Upper lobe of left lung (tissue), 4 donors: Measurements from ENCODE around the gene CLN6.

ENCODE experiments used
- CTCF ChIP-seq, 6 experiments: fragments of 450-650 bp in 4 of 6; fragments of 200-600 bp in 2 of 6; sonication (generic) in 2 of 6; IDR thresholded peaks; one replicate each; pipeline ENCODE4 v1.5.1; 2016 to 2019; ENCODE audit warnings: antibody characterized with exemption in 6 of 6
- EP300 ChIP-seq, 4 donors: sonication (generic); formaldehyde crosslinking; IDR thresholded peaks; one replicate each; pipeline ENCODE4 v1.5.1; 2017; ENCODE audit warnings: antibody characterized with exemption in 4 of 4, control low read depth in 2 of 4
- POLR2A ChIP-seq, 4 donors: fragments of 450-650 bp; IDR thresholded peaks; one replicate each; pipeline ENCODE4 v1.5.1; 2016 to 2017; ENCODE audit warnings: antibody characterized with exemption in 4 of 4, mild to moderate bottlenecking in 2 of 4

DNA sequence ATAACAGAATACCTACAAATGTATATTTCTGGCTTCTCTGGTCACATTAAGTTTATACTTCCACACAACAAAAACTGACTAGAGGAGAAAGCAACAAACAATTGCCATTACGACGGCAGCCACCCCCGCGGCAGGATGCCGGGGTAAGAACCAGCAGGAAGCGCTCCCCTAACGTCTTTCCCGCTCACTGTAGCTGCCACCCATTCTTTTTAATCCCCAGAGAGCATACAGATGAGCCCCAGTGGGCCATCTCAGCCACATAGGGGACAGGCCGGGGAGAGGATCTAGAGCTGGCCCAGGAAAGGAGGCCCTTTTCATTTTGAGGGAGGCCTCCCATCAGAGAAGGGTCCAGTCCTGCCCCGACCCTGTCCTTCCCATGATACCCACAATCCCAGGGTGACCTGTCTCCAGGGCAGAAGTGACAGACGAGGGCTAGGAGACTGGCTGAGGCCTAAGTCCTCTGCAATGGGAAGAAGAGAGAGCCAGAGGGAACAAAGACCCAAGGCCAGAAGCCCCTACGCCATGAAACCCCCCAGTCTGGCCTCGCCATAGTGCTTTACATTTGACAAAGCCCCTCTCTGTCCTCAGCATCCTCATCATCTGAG lies 20.8 kb downstream of the CLN6 start:
- TF ChIP-seq CTCF (IDR thresholded peaks at IDR 0.05) (no peak), EP300 (IDR thresholded peaks at IDR 0.05) (no peak), POLR2A (IDR thresholded peaks at IDR 0.05) (no peak)
